ENCODE measurements around the gene PAX9.

DNA sequence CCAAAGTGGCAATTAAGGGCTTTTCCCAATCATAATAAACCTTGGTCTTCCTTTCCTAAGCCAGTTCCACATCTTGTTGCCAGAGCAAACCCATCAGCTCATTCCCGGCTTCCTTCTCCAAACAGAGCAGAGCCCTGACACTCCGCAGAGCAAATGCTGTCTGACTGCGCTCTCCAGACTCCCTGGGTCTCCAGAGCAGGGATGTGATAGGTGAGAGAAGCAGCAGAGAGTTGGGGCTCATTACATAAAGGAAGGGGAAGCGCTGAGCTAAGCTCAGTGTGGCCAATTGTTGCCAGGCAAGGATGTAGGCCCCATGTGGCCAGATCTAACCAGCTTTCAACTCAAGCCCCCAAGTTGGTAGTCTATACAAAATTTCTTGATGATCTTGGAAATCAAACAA, 36.2 kb upstream of the PAX9 start:
- TF ChIP-seq, protein P1, sequence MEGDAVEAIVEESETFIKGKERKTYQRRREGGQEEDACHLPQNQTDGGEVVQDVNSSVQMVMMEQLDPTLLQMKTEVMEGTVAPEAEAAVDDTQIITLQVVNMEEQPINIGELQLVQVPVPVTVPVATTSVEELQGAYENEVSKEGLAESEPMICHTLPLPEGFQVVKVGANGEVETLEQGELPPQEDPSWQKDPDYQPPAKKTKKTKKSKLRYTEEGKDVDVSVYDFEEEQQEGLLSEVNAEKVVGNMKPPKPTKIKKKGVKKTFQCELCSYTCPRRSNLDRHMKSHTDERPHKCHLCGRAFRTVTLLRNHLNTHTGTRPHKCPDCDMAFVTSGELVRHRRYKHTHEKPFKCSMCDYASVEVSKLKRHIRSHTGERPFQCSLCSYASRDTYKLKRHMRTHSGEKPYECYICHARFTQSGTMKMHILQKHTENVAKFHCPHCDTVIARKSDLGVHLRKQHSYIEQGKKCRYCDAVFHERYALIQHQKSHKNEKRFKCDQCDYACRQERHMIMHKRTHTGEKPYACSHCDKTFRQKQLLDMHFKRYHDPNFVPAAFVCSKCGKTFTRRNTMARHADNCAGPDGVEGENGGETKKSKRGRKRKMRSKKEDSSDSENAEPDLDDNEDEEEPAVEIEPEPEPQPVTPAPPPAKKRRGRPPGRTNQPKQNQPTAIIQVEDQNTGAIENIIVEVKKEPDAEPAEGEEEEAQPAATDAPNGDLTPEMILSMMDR (IDR thresholded peaks at IDR 0.05; ENCODE audit: low read depth, low read length, poor library complexity, severe bottlenecking), result no peak
- no peak for TF ChIP-seq EZH2phosphoT487 (IDR thresholded peaks at IDR 0.05; ENCODE audit: borderline replicate concordance, low read length)

Measured in DOHH2 (cell line).